Activated T-helper 1 cell treated with anti-CD3 and anti-CD28 coated beads, Interleukin-12 subunit alpha, Interleukin-12 subunit beta, Interleukin-2, Interleukin-4 antibody, amounts not matched to agents 30 ng/mL and 10 ng/mL and 1 ng/mL, durations not matched to agents 14 hours and 24 hours and 36 hours (primary cell): ENCODE results near the gene CYP46A1. TPM values are rescaled to one million over a fixed set of nuclear protein-coding genes. Genes with fewer than 3 reads are reported as not detected.

Experiments used
- DNase-seq: peaks from one replicate; pipeline ENCODE4 v3.0.0; 2021; ENCODE audit warnings: low spot score
- H3K27ac Mint-ChIP-seq: one replicate; pipeline ENCODE4 v1.8.0; 2021; ENCODE audit warnings: mild to moderate bottlenecking, mixed read lengths
- H3K27me3 Mint-ChIP-seq: one replicate; pipeline ENCODE4 v1.8.0; 2022; ENCODE audit warnings: mild to moderate bottlenecking, moderate library complexity, mixed read lengths; ENCODE audit not compliant: insufficient read depth
- H3K36me3 Mint-ChIP-seq: one replicate; pipeline ENCODE4 v1.8.0; 2021; ENCODE audit warnings: low read depth, mixed read lengths
- H3K4me1 Mint-ChIP-seq: one replicate; pipeline ENCODE4 v1.8.0; 2021; ENCODE audit warnings: low read depth, mixed read lengths
- H3K4me3 Mint-ChIP-seq: one replicate; pipeline ENCODE4 v1.8.0; 2021; ENCODE audit warnings: mild to moderate bottlenecking, moderate library complexity, mixed read lengths
- H3K9me3 Mint-ChIP-seq: one replicate; pipeline ENCODE4 v1.8.0; 2021; ENCODE audit warnings: mixed read lengths
- intact Hi-C: fragments of 100-400 bp; cut with micrococcal nuclease; formaldehyde crosslinking; loops from one replicate; pipeline ENCODE4 v1.15.1; 2024
- total RNA-seq: library from RNA; stranded (reverse); gene quantifications from 2 replicates; pipeline ENCODE4 v1.2.3, GENCODE V29; 2022

CYP46A1 gene
- total RNA-seq, 1 donor from 2014 or later = not detected

DNA sequence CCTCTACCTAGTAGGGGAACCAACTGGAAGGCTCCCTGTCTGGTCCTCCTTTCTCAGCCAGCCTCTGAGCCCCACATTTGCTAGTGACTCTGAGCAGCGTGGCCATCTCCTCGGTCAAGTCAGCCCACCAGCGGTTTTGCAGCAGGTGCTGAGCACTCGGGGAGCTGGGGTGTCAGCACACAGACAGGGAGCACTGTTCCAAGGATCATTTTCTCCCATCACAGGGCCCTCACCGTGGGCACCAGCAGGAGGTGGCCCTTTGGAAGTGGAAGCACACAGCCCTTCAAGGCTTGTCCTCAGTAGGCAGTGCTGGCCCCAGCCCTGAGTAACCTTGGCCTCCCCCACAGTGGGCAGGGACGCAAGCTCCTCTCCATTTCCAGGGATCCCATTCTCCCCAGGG lies 85.0 kb downstream of the CYP46A1 start:
- Mint-ChIP-seq H3K9me3 (no peaks in the 10 kb centered on the region), H3K4me1 (no peaks in the 10 kb centered on the region), H3K27ac (no peak overlapping the region), H3K36me3 (no peaks in the 10 kb centered on the region), H3K4me3 (no peak overlapping the region), H3K27me3 (no peaks in the 10 kb centered on the region)
- intact Hi-C loops = no loop called here
- DNase-seq = no peak

DNA sequence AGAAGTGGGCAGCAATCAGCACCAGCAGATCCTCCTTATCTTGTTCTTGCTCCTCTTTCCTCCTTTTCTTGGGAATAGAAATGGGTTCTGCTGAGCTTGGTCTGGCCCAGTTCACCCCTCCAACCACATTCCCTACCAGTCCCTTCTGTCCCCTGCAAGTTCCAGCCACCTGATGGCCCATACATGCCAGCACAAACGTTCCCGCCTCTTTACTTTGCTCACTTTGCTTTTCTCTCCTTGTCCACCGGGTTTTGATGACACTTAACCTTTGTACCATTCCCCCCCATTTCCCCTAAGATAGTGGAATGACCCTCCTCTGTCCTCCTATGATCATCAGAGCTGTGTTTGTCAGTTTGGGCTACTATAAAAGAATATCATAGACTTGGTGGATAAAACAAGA lies 85.7 kb downstream of the CYP46A1 start:
- Mint-ChIP-seq H3K27me3 (no peaks in the 10 kb centered on the region), H3K4me1 (peaks cover 5% of the 10 kb centered on the region), H3K36me3 (no peaks in the 10 kb centered on the region), H3K4me3 (no peak overlapping the region), H3K27ac (no peak overlapping the region), H3K9me3 (no peaks in the 10 kb centered on the region)
- DNase-seq = no peak
- intact Hi-C loops = no loop called here

DNA sequence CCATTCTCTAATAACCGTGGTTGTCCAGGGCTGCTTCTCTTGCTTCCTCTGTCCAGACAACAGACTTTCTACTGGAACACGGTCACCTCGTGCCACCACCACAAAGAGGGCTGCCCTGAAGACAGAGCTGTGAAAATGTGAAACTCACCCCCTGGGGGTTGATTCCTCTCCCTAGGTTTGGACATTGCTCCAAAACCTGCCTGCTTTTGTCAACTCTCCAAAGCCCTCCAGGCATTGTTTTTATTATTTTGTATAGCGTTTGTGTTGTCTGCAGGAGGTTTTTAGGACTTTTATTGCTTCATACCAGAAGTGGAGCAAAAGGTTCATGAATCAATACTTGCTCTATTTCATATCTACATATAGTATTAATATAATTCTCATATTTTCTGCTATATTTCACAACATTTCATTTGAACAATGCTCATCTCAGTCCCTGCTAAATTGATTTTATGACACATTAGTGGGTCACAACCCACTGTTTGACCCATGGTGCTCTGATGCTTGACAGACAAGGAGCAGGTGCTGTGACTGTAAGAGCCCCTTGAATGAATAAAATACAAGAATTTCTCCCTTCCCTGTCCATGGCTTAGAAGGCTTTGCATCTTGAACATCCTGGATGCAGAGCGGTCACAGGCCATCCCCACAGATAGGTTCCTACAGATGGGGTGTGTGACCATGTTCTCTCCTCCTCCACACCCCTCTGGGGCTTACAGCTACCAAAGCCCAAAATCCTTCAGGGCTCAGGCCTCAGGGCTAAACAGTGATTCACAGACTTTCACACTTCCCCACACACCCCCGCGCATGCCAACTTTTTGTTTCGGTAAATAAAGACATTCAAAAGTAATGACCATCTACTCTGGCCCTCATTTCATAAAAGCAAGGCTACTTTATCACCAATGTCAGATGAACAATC lies 88.5 kb downstream of the CYP46A1 start:
- no peaks in the 10 kb centered on the region for H3K36me3 Mint-ChIP-seq
- H3K27me3 Mint-ChIP-seq = peaks cover 5% of the 10 kb centered on the region
- DNase-seq = no peak
- H3K4me3 Mint-ChIP-seq = no peak overlapping the region
- no peak overlapping the region for H3K27ac Mint-ChIP-seq
- H3K4me1 Mint-ChIP-seq = peaks cover 5% of the 10 kb centered on the region
- H3K9me3 Mint-ChIP-seq = no peaks in the 10 kb centered on the region
- intact Hi-C loops = no loop called here

DNA sequence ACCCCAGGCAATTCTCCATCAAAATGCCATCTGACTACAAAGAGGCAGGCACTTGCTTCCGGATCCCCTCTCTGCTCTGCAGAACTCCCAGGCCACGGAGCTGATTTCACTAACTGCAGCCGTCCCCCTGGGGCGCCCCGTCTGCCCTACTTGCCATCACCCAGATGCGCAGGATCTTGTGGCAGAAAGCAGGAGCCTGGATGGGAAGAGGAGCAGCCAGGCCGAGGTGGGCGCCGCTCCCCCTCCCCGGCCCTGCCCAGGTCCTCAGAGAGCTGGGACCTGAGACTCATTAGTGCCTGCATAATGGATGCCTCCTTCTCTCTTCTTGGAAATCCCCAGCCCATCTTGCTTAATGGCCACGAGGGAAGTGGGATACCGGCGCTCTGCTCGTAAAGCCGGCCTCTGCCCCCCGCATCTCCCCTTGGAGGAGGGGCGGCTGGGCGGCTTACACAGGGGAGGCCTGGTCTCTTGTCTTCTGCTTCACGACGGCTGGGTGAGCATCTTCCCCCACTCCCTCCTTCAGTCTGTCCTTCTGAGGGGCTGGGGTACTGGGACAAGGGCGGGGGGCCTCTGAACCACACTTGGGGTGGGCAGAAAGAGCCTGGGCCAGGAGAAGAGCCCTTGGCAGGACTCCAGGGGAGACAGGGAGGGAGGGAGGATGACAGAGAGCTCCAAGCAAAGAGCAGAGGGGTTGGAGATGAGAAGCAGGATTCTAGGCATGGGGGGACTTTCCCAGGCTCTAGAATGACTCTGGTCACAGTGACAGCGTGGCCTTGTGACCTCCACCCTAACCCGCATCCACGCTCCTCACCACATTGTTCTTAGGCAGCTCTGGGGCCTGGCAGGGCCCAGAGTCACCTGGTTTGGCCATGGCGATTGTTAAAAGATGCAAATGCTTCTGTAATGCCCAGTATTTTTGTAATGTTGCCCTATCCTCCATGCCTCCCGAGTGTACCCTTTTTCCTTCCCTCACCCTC lies 89.7 kb downstream of the CYP46A1 start:
- Mint-ChIP-seq H3K4me1 (peaks cover 5% of the 10 kb centered on the region), H3K36me3 (no peaks in the 10 kb centered on the region), H3K4me3 (no peak overlapping the region), H3K9me3 (no peaks in the 10 kb centered on the region), H3K27me3 (peaks cover 10% of the 10 kb centered on the region), H3K27ac (no peak overlapping the region)
- intact Hi-C loops = no loop called here
- no peak for DNase-seq

DNA sequence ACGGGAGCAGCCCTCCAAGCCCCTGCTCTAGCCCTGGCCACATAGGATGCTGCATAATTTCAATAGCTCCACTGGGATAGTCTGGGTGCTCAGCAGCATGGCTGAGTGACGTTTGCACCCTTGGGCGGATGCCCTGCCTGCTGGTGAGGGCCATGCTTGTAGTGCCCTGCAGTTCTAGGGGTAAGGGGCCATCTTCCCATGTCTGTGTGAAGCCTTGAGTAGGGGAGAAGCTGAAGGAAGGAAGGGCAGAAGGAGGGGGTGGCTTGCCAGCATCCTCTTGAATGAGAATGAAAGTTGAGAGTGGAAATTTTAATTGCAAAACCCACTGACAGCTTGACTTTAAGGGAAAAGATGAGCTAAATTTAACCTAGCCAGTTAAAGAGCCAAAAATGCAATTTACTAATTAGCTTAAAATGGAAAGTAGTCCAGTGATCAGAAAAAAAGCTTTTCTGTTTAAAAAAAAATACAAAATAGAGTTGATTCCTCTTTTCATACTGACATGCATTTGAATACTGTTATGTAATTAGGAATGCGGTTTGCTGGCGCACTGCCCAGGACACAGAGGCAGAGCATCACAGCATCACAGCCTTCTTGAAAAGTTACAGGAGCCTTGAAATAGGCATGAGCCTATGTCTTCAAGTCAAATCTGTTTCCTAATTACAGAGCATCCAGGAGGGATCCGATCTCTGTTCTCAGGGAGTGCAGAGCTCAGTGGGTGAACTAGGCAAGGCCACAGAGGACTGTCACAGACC lies 90.6 kb downstream of the CYP46A1 start:
- Mint-ChIP-seq H3K27ac (no peak overlapping the region), H3K27me3 (peaks cover 10% of the 10 kb centered on the region), H3K9me3 (no peaks in the 10 kb centered on the region)

DNA sequence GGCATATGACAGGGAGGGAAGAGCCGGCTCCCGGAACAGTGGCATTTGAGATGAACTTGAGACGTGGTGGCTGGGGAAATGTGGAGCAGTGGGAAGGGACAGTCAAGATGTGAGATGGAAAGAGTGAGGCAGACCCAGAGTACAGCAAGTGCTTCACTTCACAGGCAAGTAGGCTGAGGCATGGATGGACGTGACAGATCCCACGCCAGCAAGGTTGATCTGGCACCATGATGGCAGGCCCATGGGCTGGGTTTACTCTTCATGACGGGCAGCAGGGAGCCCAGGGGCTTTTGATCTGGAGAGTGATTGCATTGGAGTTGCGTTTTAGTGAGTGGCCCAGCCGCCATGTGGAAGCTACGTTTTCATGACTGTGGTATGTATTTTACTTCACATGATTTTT lies 91.3 kb downstream of the CYP46A1 start:
- Mint-ChIP-seq H3K27me3 (peaks cover 15% of the 10 kb centered on the region), H3K27ac (no peak overlapping the region), H3K4me1 (peaks cover 5% of the 10 kb centered on the region), H3K4me3 (no peak overlapping the region), H3K36me3 (no peaks in the 10 kb centered on the region), H3K9me3 (no peaks in the 10 kb centered on the region)
- no peak for DNase-seq
- intact Hi-C loops = no loop called here

More for the DNA sequence above, 90.6 kb downstream of the CYP46A1 start:
- H3K4me3 Mint-ChIP-seq = no peak overlapping the region
- intact Hi-C loops = no loop called here
- no peak for DNase-seq
- peaks cover 5% of the 10 kb centered on the region for H3K4me1 Mint-ChIP-seq
- no peaks in the 10 kb centered on the region for H3K36me3 Mint-ChIP-seq

Other genes with a start within 250 kb of the CYP46A1 start
- 60.6 and 61.7 TPM in 2 replicates for gene SETD3, start 203.4 kb upstream of the CYP46A1 start, total RNA-seq
- gene CCNK, start 202.9 kb upstream of the CYP46A1 start, total RNA-seq = 80.8 and 87.1 TPM in 2 replicates
- 7.4 and 7.6 TPM in 2 replicates for gene CCDC85C, start 80.1 kb upstream of the CYP46A1 start, total RNA-seq
- gene HHIPL1, start 39.2 kb upstream of the CYP46A1 start, total RNA-seq = not detected in 2 replicates
- gene EML1, start 109.1 kb downstream of the CYP46A1 start, total RNA-seq = 0.76 and 0.91 TPM in 2 replicates